ENCODE data around the gene FSTL4. TPM values are rescaled to one million over a fixed set of nuclear protein-coding genes. Genes with fewer than 3 reads are reported as not detected.

FSTL4 gene
- total and polyA plus RNA-seq, 12 donors = 0.01 to 0.42 (median 0.38) TPM; not detected in 6

DNA sequence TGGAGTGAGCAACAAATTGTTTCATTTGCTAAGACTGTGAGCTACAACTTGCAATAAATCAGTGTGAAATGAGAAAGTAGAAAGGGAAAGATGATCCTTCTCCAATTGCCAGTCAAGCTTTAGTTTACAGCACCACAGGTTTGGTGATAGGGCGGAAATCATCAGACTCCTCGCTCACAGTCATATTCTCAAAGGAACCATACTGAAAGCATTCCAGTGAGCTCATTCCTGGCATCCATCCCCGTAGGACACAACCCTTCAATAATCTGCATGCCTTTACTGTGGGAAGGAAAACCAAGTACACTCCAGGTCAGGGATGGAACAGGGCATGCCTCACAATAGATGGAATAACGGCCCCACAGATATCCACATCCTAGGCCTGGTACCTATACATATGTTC is 80.7 kb downstream of the FSTL4 start:
- intact Hi-C loops (cut with DNase I) = no loop called here
- Histone ChIP-seq H3K27me3 (peaks cover 0 to under 1% (median 0%) of the 10 kb centered on the region in 7 donors), H3K4me3 (no peak overlapping the region), H3K27ac (no peak overlapping the region), H3K36me3 (no peaks in the 10 kb centered on the region), H3K4me1 (peaks cover 0 to 14% (median 8%) of the 10 kb centered on the region in 9 donors), H3K9me3 (no peaks in the 10 kb centered on the region)
- WGBS, 2 donors = 29 to 47% methylated on average over 4 of the region's 4 CpGs
- DNase-seq = peak in 1 of 2 donors; percentile 25
- peak in 7 of 8 donors; percentile 43 to 65 (median 47) for ATAC-seq
- TF ChIP-seq, protein P1, sequence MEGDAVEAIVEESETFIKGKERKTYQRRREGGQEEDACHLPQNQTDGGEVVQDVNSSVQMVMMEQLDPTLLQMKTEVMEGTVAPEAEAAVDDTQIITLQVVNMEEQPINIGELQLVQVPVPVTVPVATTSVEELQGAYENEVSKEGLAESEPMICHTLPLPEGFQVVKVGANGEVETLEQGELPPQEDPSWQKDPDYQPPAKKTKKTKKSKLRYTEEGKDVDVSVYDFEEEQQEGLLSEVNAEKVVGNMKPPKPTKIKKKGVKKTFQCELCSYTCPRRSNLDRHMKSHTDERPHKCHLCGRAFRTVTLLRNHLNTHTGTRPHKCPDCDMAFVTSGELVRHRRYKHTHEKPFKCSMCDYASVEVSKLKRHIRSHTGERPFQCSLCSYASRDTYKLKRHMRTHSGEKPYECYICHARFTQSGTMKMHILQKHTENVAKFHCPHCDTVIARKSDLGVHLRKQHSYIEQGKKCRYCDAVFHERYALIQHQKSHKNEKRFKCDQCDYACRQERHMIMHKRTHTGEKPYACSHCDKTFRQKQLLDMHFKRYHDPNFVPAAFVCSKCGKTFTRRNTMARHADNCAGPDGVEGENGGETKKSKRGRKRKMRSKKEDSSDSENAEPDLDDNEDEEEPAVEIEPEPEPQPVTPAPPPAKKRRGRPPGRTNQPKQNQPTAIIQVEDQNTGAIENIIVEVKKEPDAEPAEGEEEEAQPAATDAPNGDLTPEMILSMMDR (IDR thresholded peaks at IDR 0.05) = no peak

DNA sequence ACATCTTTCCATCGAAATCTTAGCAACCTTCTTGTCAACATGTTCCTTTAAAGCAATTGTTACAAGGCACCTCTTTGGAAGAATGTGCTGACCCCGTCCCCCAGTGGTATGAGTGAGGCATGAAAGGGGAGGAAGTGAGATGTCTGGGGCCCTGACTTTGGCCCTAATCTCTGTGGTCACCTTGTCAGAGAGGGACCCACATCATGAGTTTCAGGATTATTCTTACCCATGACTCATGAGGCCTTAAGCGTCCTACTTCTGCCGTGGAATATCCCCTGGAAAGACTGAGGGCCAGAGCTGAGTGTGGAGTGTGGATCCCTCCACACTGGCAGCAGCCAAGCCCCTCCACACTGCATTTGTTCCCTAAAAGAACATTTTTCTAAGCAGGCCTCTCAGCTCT is 81.2 kb downstream of the FSTL4 start:
- no peaks in the 10 kb centered on the region for H3K9me3 ChIP-seq
- no peaks in the 10 kb centered on the region for H3K36me3 ChIP-seq
- TF ChIP-seq, protein P1 (IDR thresholded peaks at IDR 0.05) = no peak
- WGBS, 2 donors = 76 to 81% methylated on average over 4 of the region's 4 CpGs
- intact Hi-C loops (cut with DNase I) = no loop called here
- peaks cover 0 to 14% (median 8%) of the 10 kb centered on the region in 9 donors for H3K4me1 ChIP-seq
- DNase-seq (no peak), ATAC-seq (peak in 1 of 8 donors; percentile 17)
- H3K4me3 ChIP-seq = no peak overlapping the region
- H3K27me3 ChIP-seq = peaks cover 0 to 5% (median 0%) of the 10 kb centered on the region in 7 donors
- H3K27ac ChIP-seq = no peak overlapping the region

DNA sequence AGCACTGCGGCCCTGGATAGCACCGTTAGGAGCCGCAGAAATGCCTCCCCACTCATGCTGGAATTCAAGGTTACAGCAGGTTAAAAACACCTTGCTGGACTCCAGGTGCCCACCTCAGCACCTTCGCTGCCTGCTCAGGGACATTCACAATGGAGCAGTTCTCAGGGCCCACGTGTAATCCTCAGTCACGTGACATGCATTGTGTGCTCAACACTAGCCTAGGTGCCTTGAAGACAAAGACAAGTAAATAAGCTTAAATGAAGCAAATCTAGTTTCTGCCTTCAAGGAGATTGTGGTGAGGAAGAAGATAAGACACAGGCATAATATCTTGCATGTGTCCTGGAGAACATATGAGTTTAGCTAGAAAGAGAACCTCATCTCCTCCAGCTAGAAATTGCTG is 82.1 kb downstream of the FSTL4 start:
- peaks cover 0 to 5% (median 0%) of the 10 kb centered on the region in 7 donors for H3K27me3 ChIP-seq
- 73 to 81% methylated on average over 6 of the region's 6 CpGs for WGBS, 2 donors
- TF ChIP-seq, protein P1 (IDR thresholded peaks at IDR 0.05) = no peak

DNA sequence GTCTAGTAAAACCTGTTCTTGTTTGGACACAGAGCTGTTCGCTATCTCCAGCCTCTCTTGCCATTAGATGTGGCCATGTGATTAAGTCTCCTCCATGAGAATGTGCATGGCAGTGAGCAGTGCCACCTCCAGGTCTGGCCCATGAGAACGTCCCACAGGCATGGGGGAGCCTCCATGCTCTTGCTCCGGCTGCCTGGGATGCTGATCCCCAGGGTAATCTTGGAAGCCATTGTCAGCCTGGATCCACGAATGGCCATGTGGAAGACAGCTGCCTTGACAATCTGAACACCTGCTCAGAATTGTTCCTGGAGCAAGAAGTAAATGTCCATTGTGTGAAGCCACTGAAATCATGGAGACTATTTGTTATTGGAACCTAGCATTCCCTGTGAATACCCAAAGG is 83.5 kb downstream of the FSTL4 start:
- DNase-seq (no peak), ATAC-seq (no peak)
- no peaks in the 10 kb centered on the region for H3K36me3 ChIP-seq
- peaks cover 0 to 14% (median 8%) of the 10 kb centered on the region in 9 donors for H3K4me1 ChIP-seq
- H3K27me3 ChIP-seq = peaks cover 0 to 5% (median 0%) of the 10 kb centered on the region in 7 donors
- TF ChIP-seq, protein P1 (IDR thresholded peaks at IDR 0.05) = no peak
- H3K4me3 ChIP-seq = no peak overlapping the region
- intact Hi-C loops (cut with DNase I) = no loop called here
- H3K9me3 ChIP-seq = no peaks in the 10 kb centered on the region
- H3K27ac ChIP-seq = no peak overlapping the region
- 69 to 86% methylated on average over 4 of the region's 4 CpGs for WGBS, 2 donors

More for the DNA sequence above, 82.1 kb downstream of the FSTL4 start:
- peaks cover 0 to 14% (median 8%) of the 10 kb centered on the region in 9 donors for H3K4me1 ChIP-seq
- no peak for DNase-seq
- no peak overlapping the region for H3K27ac ChIP-seq
- intact Hi-C loops (cut with DNase I) = no loop called here
- no peak for ATAC-seq
- H3K4me3 ChIP-seq = no peak overlapping the region
- no peaks in the 10 kb centered on the region for H3K36me3 ChIP-seq
- H3K9me3 ChIP-seq = no peaks in the 10 kb centered on the region

All from heart right ventricle (tissue), 16 donors.